Mesendoderm (in vitro differentiated cells): Measurements from ENCODE around the gene MARF1.
"Not testable (repeated sequence)": the region's sequence is repeated elsewhere in the genome, so short reads cannot be mapped to it uniquely, and the experiment has no call there.

Experiments
- DNase-seq: peaks from one replicate; pipeline ENCODE4 v3.0.0; 2013
- H2AK5ac ChIP-seq: 2 replicates; pipeline ENCODE4 v1.6.1; 2013; ENCODE audit warnings: low read length, inconsistent platforms
- H2BK120ac ChIP-seq: 2 replicates; pipeline ENCODE4 v1.6.1; 2013; ENCODE audit warnings: low read depth, mild to moderate bottlenecking, low read length, moderate library complexity, mixed read lengths
- H2BK15ac ChIP-seq: replicated peaks from 2 replicates; pipeline ENCODE4 v1.6.1; 2013; ENCODE audit warnings: low read depth, mild to moderate bottlenecking, moderate library complexity
- H2BK5ac ChIP-seq: 2 replicates; pipeline ENCODE4 v1.6.1; 2013; ENCODE audit warnings: low read length, inconsistent platforms
- H3K18ac ChIP-seq: 2 replicates; pipeline ENCODE4 v1.6.1; 2013; ENCODE audit warnings: mild to moderate bottlenecking, low read length, mixed read lengths
- H3K23ac ChIP-seq: one replicate; pipeline ENCODE4 v1.6.1; 2013; ENCODE audit warnings: low read length
- H3K27ac ChIP-seq: 2 replicates; pipeline ENCODE4 v1.5.1; 2013; ENCODE audit warnings: low read depth, mild to moderate bottlenecking, inconsistent platforms, low read length, moderate library complexity
- H3K27me3 ChIP-seq: 2 replicates; pipeline ENCODE4 v1.6.1; 2013; ENCODE audit warnings: low read length, control low read depth, mild to moderate bottlenecking, inconsistent platforms; ENCODE audit not compliant: insufficient read depth, poor library complexity
- H3K36me3 ChIP-seq: 2 replicates; pipeline ENCODE4 v1.6.1; 2013; ENCODE audit warnings: low read length, inconsistent platforms; ENCODE audit not compliant: control insufficient read depth, insufficient read depth
- H3K4ac ChIP-seq: one replicate; pipeline ENCODE4 v1.6.1; 2013; ENCODE audit warnings: low read depth, mild to moderate bottlenecking, low read length, moderate library complexity
- H3K4me1 ChIP-seq: 2 replicates; pipeline ENCODE4 v1.6.1; 2013; ENCODE audit warnings: low read depth, low read length, inconsistent platforms; ENCODE audit not compliant: control insufficient read depth
- H3K4me2 ChIP-seq: 2 replicates; pipeline ENCODE4 v1.6.1; 2013; ENCODE audit warnings: low read length
- H3K4me3 ChIP-seq: 2 replicates; pipeline ENCODE4 v1.5.1; 2013; ENCODE audit warnings: mild to moderate bottlenecking, low read length
- H3K56ac ChIP-seq: one replicate; pipeline ENCODE4 v1.6.1; 2013; ENCODE audit warnings: low read length
- H3K79me1 ChIP-seq: 2 replicates; pipeline ENCODE4 v1.6.1; 2013; ENCODE audit warnings: low read length, inconsistent platforms
- H3K79me2 ChIP-seq: 2 replicates; pipeline ENCODE4 v1.6.1; 2013; ENCODE audit warnings: mild to moderate bottlenecking, low read length; ENCODE audit not compliant: control insufficient read depth, insufficient read depth
- H3K9ac ChIP-seq: 2 replicates; pipeline ENCODE4 v1.6.1; 2013; ENCODE audit warnings: low read length, inconsistent platforms
- H4K5ac ChIP-seq: one replicate; pipeline ENCODE4 v1.6.1; 2013; ENCODE audit warnings: low read length
- H4K8ac ChIP-seq: one replicate; pipeline ENCODE4 v1.6.1; 2013; ENCODE audit warnings: low read depth, mild to moderate bottlenecking, control low read depth, low read length, moderate library complexity
- WGBS: extraction: QIAGEN DNeasy Blood & Tissue Kit; methylation state at CpG from one replicate; pipeline ENCODE4 v1.1.7; 2013; ENCODE audit warnings: low lambda C conversion rate, missing lambda C conversion rate; ENCODE audit not compliant: insufficient coverage; ENCODE audit errors: extremely low coverage; 5-methylcytosine and 5-hydroxymethylcytosine counted together

MARF1 gene

DNA sequence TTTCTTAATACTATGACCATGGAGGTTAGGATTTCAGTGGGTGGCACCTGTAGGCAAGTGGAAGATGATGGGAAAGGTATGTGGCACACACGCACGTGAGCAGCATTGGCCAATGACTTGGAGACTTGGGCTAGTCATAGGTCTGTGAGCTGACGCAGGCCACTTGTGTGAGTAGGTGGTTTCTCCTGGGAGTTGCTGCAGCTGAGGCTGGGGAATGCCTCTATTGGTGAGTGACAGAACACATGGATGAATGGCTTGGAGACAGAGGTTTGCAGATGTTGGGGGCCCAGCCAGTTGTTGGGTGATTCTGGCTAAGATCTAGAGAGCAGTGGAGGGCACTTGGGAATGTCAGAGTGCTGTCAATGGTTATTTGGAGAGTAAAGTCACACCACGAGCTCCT lies 64.1 kb downstream of the MARF1 start:
- H3K4me3 ChIP-seq: no peak overlapping the region
- H3K18ac ChIP-seq: no peak overlapping the region
- no peak for DNase-seq
- no peak overlapping the region for H3K4ac ChIP-seq
- H3K23ac ChIP-seq: no peak overlapping the region
- no peaks in the 10 kb centered on the region for H3K27me3 ChIP-seq
- no peak overlapping the region for H3K56ac ChIP-seq
- no peak overlapping the region for H3K9ac ChIP-seq
- no peak overlapping the region for H2BK5ac ChIP-seq
- no peak overlapping the region for H4K5ac ChIP-seq
- no peaks in the 10 kb centered on the region for H3K4me1 ChIP-seq
- no peaks in the 10 kb centered on the region for H3K79me1 ChIP-seq
- no peaks in the 10 kb centered on the region for H3K79me2 ChIP-seq
- H2AK5ac ChIP-seq: no peak overlapping the region
- H3K4me2 ChIP-seq: no peak overlapping the region
- no peaks in the 10 kb centered on the region for H3K36me3 ChIP-seq
- no peak overlapping the region for H4K8ac ChIP-seq
- WGBS: no CpG with 5 or more reads among the region's 4 CpGs
- no peak overlapping the region for H2BK120ac ChIP-seq
- no peak overlapping the region for H3K27ac ChIP-seq
- H2BK15ac ChIP-seq: no peak overlapping the region

DNA sequence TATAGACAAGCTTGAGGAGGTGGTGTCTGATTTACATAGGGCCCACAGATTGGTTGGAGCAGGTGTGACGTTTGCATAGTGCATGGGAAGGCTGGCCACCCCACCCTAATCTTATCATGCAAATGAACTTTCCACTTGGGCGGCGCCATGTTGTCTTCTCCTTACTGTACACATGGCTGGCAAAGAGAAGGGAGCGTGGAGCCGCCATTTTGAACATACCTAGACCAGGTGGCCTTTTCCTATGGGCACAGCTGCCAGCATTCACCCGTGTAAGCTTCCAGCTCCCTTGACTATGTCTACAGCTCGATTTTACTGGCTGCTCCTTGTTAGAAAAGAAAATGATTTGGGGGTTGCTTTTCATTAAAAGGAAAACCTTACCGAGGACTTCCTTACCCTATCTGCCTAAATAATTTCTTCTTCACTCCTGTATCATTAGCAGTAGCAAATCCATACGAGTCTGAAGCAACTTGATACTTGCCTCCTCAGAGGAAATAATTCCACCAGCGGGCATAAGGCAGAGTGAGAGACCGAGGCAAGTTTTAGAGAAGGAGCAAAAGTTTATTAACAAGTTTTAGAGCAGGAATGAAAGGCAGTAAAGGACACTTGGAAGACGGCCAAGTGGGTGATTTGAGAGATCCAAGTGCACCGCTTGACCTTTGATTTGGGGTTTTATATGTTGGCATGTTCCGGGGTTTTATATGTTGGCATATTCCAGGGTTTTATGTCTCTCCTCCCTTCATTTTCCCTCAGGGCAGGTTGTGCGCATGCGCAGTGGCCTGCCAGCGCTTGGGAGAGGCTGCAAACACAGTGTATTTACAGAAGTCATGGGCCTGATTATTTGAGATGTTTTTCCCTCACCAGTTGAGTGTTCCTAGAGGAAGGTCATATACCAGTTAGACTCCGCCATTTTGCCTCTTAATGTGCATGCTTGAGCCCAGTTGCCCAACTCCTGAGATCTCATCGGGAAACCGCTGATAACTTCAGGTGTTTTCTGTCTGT lies 65.7 kb downstream of the MARF1 start:
- Histone ChIP-seq H2AK5ac (no peak overlapping the region), H3K27ac (no peak overlapping the region), H2BK5ac (no peak overlapping the region), H3K9ac (no peak overlapping the region), H3K56ac (no peak overlapping the region), H4K8ac (no peak overlapping the region), H3K79me2 (no peaks in the 10 kb centered on the region), H2BK15ac (no peak overlapping the region), H3K23ac (no peak overlapping the region), H4K5ac (no peak overlapping the region), H2BK120ac (no peak overlapping the region), H3K4me1 (no peaks in the 10 kb centered on the region), H3K4me2 (no peak overlapping the region), H3K18ac (no peak overlapping the region), H3K27me3 (no peaks in the 10 kb centered on the region), H3K36me3 (no peaks in the 10 kb centered on the region), H3K4me3 (no peak overlapping the region), H3K4ac (no peak overlapping the region), H3K79me1 (no peaks in the 10 kb centered on the region)
- no CpG with 5 or more reads among the region's 20 CpGs for WGBS
- no peak for DNase-seq

DNA sequence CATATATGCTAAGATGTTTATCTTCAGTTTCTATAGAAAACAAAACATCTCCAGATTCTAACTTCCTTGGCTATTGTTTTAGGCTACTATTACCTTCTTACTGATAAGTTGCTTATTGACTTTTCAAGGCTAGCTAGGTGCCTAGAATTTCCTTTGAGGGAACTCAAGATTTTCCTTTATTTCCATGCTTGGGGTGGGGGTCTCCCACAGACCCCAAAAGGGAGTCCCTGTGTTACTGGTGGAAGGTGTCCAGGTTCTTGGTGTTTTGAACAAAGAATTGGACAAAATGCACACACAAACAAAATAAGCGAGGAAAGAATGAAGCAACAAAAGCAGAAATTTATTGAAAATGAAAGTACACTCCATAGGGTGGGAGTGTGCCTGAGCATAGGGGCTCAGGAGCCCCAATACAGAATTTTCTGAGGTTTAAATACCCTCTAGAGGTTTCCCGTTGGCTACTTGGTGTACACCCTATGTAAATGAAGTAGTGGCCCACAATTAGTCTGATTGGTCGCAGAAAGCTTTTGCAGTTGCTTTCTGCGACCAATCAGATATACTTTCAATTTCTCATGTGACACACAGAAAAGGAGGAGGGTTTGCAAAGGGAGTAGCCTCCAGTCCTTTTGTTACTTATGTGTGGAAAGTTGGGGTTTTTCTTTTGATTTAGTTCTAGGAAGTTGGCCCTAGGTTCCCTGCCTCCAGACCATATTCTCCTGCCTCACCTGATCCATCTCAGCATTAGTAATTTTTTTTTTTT lies 67.5 kb downstream of the MARF1 start:
- Histone ChIP-seq H3K23ac (no peak overlapping the region), H3K4me2 (no peak overlapping the region), H3K36me3 (no peaks in the 10 kb centered on the region), H3K4ac (no peak overlapping the region), H3K56ac (no peak overlapping the region), H2AK5ac (no peak overlapping the region), H4K8ac (no peak overlapping the region), H2BK15ac (no peak overlapping the region), H3K9ac (no peak overlapping the region), H3K18ac (no peak overlapping the region), H3K4me1 (no peaks in the 10 kb centered on the region), H2BK5ac (no peak overlapping the region), H3K79me2 (no peaks in the 10 kb centered on the region), H3K27me3 (no peaks in the 10 kb centered on the region), H3K27ac (no peak overlapping the region), H3K4me3 (no peak overlapping the region), H4K5ac (no peak overlapping the region), H2BK120ac (no peak overlapping the region), H3K79me1 (no peaks in the 10 kb centered on the region)
- no peak for DNase-seq
- WGBS: no CpG with 5 or more reads among the region's 4 CpGs

DNA sequence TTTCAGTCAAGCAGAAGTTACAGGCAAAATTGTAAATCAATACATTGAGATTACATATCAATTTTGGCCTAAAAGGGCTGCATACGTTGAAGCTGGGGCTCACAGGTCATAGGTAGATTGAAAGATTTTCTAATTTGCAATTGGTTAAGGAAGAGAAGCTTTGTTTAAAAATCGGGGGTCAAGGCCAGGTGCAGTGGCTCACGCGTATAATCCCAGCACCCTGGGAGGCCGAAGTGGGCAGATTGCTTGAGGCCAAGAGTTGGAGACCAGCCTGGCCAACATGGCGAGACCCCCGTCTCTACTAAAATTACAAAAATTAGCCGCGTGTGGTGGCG lies 68.4 kb downstream of the MARF1 start:
- WGBS: no CpG with 5 or more reads among the region's 10 CpGs
- no peaks in the 10 kb centered on the region for H3K4me1 ChIP-seq

DNA sequence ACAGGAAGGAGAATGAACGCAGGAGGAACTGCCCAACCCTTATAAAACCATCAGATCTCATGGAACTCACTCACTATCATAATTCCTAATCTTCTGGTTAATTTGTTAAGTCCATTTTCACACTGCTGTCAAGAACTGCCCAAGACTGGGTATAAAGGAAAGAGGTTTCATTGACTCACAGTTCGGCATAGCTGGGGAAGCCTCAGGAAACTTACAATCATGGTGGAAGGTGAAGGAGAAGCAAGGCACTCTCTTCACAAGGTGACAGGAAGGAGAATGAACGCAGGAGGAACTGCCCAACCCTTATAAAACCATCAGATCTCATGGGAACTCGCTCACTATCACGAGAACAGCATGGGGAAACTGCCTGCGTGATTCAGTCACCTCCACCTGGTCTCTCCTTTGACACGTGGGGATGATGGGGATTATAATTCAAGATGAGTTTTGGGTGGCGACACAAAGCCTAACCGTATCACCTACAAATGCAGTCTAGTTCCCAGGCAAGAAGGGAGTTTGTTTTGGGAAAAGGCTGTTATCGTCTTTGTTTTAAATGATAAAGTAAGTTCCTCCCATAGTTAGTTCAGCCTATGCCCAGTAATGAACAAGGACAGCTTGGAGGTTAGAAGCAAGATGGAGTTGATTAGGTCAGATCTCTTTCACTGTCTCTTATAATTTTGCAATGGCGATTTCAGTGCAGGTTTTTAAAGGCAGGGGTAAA lies 68.9 kb downstream of the MARF1 start:
- H3K9ac ChIP-seq, H3K4me3 ChIP-seq, H2BK15ac ChIP-seq, H2AK5ac ChIP-seq, H3K23ac ChIP-seq, H2BK5ac ChIP-seq, H4K5ac ChIP-seq, H3K27me3 ChIP-seq, H2BK120ac ChIP-seq, DNase-seq, H3K36me3 ChIP-seq, H4K8ac ChIP-seq, H3K18ac ChIP-seq, H3K79me2 ChIP-seq, H3K4me2 ChIP-seq, H3K27ac ChIP-seq, H3K56ac ChIP-seq, H3K79me1 ChIP-seq, H3K4me1 ChIP-seq, H3K4ac ChIP-seq: not testable (repeated sequence)
- no CpG with 5 or more reads among the region's 11 CpGs for WGBS

More for the DNA sequence above, 68.4 kb downstream of the MARF1 start:
- Histone ChIP-seq H3K27me3 (no peaks in the 10 kb centered on the region), H3K79me1 (no peaks in the 10 kb centered on the region), H3K27ac (no peak overlapping the region), H3K18ac (no peak overlapping the region), H2BK5ac (no peak overlapping the region), H2BK120ac (no peak overlapping the region), H3K56ac (no peak overlapping the region), H2AK5ac (no peak overlapping the region), H3K4me3 (no peak overlapping the region), H3K36me3 (no peaks in the 10 kb centered on the region), H4K8ac (no peak overlapping the region), H2BK15ac (no peak overlapping the region), H3K79me2 (no peaks in the 10 kb centered on the region), H4K5ac (no peak overlapping the region), H3K9ac (no peak overlapping the region), H3K4me2 (no peak overlapping the region), H3K4ac (no peak overlapping the region), H3K23ac (no peak overlapping the region)
- no peak for DNase-seq
